NCI-H774 (cell line): ENCODE data around the gene SNTG2.

Experiments
- DNase-seq: peaks from one replicate; lab custom pipeline; 2025; lab: John Stamatoyannopoulos, UW

The SNTG2 gene

DNA sequence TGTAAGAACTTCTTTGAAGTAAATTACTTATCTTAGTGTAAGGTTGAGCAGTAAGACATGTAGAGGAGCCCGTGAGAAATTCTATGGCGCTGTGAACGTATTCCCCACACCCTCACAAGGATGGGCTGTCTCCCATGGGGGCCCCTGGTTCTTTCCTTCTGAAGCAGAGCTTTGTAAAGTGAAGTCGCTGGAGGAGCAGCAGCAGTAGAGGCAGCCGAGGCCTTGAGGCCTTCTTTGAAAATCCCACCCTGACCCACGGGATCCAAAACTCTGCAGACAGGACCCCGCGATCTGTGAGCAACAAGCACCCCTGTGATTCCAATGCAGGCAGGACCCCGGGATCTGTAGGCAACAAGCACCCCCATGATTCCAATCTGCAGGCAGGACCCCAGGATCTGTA lies 23.8 kb upstream of the SNTG2 start:
- no peak for DNase-seq

DNA sequence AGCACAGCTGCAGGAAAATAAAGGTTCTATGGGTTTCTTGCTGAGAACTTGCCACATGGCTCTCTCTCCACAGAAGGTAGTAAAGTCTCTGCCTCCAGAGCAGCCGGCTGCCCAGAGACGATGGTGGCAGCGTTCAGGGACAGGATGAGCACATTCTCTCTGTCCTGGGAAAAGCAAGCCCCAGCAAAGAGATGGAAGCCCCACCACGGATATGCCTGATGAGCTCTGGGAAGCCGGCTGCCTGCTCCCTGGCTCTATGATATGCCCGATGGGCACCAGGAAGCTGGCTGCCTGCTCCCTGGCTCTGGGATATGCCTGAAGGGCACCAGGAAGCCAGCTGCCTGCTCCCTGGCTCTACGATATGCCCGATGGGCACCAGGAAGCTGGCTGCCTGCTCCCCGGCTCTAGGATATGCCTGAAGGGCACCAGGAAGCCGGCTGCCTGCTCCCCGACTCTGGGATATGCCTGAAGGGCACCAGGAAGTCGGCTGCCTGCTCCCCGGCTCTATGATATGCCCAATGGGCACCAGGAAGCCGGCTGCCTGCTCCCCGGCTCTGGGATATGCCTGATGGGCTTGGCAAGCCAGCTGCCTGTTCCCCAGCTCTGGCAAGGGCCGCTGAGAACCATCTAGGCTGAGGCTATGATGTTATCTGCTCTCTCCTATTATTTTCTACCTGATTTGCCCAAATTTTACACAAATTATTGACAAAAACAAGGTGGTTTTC lies 21.5 kb upstream of the SNTG2 start:
- DNase-seq, result no peak

DNA sequence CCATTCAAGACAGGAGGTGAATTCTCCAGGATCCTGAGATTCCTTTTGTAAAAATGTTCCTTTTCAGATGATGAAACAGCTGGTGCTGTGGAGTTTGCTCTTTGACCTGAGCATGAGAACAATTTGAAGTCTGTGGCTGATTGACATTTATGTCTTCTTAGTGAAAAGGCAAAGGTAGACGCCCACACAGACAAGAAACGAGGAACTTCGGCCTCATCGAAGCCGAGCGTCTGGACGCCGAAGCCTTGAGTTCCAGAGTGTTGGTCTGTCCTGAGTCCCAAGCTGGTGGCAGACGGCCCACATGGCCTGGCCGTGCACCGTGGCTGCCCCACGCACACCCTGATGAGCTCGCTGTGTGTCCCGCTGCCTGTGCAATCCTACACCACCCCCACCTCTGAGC lies 20.7 kb upstream of the SNTG2 start:
- no peak for DNase-seq

DNA sequence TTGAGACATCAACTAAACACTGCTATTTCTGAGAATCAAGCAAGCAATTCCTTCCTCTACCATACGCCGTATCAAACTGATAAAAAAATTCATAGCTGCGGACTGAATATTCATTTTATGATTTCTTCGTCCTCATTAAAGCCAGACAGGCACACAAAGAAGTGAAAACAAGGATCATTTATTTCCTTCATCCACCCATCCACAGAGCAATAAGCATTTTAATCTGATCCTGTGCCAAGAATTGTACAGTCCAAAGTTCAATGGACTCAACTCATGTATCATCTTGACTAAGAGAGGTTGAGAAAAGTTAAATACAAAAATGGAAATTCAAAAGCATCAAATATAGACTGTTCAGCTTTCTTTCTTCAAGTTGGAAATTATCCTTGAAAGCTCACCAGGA lies 19.7 kb upstream of the SNTG2 start:
- DNase-seq, result no peak

DNA sequence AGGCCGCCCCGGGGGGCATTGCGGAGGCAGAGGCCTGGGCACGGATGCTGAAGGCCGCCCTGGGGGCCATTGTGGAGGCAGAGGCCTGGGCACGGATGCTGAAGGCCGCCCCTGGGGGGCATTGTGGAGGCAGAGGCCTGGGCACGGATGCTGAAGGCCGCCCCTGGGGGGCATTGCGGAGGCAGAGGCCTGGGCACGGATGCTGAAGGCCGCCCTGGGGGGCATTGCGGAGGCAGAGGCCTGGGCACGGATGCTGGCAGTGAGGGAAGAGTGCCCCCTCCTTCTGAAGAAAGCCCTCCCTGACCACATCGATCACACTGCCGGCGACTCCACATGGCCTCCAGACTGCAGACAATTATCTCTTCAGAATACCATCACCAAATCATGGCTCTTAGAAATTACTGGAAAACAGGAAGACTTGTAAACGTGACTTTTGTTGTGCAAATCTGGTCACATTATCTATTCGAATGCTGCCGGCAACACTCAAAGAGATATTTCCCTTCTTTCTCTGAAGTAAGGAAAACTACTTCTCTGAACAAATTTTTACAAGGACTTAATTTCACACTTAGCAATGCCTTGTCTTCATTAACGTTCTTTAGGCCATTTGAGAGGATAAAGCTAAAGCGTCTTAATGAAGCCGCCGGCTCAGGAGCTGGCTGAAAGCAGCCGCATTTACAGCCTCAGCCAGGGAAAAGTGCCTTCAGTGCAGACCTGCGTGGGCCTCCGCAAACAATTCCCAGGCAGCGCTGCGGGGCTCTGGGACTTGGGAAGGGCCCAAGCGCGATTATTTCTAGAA lies 18.1 kb upstream of the SNTG2 start:
- no peak for DNase-seq

DNA sequence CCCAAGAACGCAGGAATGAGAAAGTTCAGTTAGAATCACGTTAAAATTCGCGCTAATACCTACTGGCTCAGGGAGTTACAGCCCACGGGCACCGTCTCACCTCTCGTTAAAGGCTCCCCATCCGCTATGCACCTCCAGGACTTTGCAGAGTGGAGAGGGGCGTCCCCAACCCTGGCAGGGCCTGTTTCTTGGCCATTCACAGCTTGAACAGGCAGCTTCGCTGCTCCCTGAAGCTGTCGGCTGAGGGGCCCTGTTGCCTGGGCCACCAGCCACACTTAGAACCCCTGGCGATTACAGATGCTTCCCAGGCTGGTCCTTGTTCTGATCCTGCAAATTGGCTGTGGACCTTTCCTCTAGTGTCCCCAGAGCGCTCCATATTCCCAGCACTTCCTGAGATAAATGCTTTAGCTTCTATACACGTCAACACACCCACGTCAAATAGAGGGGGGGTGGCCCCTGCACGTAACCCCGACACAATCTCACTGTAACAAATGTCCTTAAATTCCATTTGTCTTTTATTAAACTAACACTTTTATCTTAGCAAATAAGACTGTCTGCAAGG lies 16.8 kb upstream of the SNTG2 start:
- DNase-seq, result no peak

DNA sequence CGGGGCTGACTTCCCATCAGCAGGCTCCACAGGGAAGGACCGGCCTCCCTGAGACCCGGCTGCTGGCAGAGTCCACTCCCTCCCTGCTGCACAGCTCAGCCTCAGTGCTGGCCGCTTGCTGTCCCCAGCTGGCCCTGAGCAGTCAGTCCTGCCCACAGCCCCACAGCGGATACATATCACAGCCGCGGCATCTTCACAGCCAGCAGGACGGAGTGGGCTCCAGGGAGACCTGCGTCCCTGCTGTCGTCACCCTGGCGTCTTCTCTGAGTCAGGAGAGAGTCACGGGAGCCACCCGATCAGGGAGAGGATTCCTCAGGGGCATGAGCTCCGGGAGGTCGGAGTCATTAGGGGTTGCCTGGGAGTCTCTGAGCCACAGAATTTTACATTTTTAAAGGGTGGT lies 13.1 kb upstream of the SNTG2 start:
- no peak for DNase-seq

DNA sequence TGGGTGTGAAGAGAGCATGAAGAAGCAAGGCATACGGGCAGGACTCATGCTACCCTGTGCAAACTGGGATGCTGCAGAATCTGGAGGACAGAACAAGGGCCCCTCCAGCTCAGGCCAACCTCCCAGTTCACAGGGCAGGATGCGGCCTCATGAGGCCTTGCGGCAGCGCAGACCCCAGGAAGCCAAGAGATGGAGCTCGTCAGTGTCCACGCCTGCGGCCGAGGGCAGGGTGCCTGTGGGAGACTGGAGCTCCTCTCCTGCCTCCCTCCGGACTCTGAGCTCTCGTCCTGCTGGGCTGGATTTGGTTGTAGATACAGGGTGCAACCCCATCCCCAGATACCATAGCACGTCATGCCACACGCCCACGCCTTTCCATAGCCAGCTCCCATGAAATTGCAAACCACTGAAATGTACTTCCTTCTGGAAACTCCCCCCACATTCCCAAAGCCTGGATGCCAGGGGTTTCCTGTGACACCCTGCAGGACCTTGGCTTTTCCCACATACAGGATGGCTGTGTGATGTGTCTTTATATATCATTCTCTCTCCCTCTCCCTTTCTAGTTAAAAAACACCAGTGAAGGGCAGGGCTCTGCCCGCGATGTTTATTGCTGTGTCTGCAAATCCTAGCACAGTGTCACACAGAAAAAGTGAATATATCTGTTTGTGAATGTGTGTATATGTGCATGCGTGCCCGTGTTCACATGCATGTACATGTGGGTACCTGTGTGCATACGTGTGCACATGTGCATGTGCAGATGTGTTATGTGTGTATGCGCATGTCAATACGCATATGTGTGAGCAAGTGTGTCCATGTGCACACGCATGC lies 12.3 kb upstream of the SNTG2 start:
- DNase-seq, result no peak

DNA sequence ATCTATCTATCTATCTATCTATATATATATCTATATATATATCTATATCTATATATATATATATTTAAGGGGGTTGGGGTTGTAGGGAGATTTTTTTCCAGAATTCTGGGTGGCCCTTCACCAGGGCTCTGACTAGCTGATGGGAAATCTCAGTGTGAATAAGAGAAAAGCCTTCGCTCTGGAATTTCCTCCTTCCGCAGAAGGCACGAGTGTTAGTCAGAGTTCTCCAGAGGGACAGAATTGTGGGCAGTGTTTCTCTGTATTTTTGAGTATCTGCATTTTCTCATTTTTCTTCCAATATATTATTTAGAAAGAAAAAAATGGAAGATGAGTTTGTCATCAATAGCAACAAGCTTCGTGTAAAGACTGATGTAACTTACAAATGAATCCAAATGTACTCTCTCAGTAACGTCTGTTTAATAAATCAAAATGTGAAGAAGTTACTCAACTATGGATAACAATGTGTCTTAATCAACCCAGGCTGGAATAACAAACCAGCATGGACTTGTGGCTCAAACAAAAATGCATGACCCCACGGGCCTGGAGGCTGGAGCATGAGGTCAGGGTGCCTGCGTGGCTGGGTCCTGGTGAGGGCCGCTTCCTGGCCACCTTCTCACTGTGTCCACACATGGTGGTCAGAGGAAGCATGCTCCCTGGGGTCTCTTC lies 10.6 kb upstream of the SNTG2 start:
- DNase-seq, result no peak

DNA sequence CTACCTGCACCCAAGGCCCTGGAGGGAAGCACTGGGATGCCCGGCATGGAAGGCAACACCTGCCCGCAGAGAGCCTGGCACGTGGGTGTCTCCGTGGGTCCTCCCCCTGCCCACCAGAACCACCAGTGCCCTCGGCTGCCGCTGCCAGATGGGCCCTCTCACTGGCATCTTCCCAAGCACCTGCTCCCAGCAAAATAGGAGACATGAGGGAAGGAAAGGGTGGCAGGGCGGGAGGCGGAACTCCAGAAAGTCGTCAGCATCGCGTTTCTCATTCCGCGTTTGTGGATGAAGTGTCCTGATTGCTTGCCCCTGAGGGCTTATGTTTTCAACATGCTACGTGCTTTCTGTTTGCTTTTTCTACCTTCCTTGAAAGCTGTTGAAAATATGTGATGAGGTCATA lies 8.8 kb upstream of the SNTG2 start:
- DNase-seq, result no peak

DNA sequence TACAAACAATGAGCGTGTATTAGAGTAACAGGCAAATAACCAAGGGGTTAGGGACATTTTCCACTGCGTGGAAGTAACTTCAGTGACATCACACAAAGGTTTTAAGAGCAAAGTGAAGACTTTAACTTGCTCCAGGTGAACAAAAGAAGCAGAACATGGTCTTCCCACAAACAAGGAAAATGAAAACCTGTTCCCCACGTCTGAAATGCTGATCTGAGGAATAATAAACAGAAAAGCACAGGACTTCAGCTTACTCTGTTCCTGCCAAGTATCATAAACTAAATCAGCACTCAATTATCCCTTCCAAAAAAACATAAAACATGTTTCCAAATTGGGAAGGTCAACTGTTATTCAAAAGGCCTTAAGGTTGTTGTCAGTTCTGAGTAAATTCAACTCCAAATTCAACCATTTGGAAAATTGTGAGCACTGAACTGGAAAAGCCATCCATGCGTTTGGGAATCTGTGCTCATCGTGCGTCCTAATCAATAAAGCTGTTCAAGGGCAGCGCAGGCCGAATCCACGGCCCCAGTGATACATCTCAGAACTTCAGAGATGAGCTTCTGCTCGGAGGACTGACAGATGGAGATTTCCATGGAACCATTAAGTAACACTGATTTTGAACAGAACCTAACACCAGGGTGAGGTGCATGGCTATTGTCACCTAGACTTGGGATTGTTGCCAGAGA lies 7.7 kb upstream of the SNTG2 start:
- DNase-seq, result no peak

DNA sequence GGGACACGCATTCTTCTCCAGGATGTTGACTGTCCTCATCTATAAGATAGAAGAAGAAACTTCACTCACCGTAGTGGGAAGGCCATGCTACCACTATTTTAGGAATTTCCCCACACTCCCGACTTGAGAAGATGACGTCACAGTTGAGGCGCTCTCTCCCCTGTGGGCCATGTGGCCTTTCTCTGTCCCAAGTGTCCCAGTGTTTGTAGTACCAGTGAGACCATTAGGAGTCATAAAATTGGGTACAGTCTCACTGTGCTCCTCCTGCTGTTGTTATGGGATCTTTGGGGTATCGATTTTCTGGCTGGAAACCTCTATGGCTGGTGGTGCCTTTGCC lies 7.2 kb upstream of the SNTG2 start:
- DNase-seq, result no peak

DNA sequence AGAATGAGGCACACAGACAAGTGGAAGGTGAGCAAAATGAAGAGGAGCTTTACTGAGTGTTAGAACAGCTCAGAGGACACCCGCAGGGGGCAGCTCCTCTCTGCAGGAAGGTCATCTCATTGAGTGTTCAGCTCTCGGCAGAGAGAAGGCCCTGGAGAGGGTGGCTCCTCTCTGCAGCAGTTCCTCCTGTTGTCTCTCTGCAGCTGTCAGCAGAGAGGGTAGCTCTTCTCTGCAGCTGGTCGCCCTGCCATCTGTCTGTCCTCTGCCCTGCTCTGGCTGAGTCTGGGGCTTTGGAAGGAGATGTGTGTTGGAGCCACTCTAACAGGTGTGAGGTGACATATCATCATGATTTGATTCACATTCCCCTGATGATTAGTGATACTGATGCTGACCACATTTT lies 6.8 kb upstream of the SNTG2 start:
- no peak for DNase-seq

DNA sequence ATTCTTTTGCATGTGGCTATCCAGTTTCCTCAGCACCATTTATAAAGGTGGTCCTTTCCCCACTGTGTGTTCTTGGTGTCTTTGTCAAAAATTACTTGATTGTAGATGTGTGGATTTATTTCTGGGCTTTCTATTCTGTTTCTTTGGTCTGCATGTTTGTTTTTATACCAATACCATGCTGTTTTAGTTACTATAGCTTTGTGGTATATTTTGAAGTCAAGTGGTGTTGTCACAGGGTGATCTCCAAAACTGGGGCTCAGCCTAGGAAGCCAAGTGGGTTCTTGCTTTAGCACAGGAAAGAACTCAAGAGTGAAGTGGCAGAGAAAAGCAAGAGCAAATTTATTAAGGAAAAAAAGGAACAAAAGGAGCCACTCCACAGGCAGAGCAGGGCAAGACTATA lies 6.0 kb upstream of the SNTG2 start:
- no peak for DNase-seq

DNA sequence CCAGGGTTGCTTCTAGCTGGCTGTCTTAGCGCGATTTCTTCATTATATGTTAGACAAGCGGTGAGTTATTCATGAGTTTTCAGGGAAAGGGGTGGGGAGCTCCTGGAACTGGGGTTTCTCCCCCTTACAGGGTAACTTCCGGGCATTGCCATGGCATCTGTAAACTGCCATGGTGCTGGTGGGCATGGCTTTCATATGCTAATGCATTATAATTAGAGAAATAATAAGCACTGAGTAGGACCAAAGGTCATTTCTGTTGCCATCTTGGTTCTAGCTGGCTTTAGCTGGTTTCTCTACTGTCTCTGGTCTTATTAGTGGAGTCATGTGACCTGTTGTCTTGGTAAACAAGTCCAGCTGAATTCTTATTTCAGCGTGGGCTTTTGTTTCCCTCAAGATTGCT lies 5.5 kb upstream of the SNTG2 start:
- no peak for DNase-seq

DNA sequence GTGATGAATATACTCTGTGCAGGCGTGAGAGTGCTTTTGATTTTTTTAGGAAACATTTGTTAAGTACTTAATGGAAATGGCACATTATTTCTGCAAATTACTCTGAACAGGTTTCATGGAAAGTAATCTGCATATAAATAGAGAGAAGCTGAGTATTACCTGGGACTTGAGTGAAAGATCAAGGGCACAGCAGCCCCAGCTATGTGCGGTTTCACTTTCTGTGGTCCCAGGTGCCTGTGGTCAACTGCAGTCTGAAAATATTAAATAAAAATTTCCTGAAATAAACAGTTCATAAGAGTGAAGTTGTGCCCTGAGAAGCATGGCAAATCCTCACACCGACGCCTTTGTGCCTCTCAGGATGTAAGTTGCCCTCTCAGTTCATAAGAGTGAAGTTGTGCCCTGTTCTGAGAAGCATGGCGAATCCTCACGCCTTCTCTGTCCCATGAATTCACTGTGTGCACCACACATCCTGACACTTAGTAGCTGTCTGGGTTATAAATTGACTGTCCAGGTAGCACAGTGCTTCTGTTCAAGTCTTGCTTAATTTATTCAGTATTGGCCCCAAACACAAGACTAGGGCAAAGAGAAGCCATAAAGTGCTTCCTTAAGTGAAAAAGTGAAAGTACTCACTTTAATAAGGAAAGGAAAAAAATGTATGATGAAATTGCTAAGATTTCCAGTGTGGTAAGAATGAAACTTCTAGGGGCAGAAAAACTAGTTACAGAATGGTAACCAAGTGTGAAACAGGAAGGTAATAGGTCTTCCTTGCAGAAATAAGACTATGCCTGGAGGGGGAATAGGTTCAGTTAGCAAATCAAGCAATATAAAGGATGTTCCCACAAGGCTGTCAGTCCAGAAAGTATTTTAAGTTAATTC lies 4.3 kb upstream of the SNTG2 start:
- no peak for DNase-seq

DNA sequence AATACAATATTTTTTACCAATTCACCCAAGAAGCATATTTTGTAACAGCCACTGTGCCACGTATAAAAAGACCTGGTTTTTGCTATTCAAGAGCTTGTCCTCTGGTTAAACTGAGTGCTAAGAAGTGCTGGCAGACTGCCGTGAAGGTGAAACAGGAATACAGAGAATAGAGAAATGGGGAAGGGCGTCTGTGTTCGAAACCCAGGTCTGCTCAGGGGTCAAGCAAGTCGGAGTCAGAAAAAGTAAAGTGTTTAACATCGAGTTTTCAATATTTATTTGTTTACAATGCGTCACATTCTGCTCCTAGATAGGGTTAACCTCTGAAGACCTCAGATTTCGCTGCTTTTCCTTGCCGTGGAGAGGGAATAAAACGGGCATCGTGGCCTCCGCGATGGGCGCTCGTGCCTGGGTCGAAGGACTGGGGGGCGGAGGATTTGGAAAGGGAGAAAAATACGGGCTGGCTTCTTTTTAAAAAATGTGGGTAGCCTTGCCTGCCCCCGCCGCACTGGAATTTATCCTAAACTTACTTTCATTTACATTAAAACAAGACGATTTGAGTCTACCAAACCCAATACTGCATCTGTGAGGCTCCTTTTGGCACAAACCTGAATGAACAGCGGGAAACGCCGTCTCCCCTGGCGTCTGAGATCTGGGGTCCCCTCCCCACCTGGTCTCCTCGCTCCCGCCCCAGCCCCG lies 1.1 kb upstream of the SNTG2 start:
- no peak for DNase-seq

DNA sequence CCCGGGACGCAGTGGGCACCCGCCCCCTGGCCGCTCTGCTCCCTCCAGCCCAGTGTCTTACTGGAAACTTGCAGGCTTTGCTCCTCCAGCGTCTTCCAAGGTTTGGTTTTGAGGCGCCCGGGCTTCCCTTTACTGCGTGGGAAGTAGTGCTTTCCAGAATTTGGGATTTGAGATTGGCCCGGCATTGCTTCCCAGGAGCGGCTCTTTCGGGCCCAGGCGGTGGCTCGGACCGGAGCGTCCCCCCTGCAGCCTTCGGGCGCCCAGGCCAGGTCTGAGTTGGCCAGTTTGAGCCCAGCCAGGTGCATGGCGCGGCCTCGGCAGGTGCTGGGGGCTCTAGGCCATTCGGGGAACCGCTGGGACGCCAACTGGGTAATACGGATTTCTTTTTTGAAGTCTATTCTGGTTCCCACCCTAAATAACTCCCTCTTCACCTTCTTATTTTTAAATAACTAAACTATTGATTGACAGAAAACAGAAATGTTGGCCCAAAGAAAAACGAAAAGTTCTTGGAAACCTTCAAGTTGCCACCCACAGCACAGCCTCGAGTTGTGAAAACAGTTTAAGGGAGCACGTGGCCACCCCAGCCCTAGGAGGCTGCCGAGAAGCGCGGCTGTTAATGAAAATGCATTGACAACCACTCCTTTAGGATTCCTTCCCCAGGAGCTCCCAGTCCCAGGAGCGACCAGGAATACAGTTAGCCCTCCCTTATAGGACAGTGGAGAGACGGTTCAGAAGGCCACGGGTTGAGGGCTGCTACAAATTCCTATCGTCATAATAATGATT lies 766 bp downstream of the SNTG2 start:
- no peak for DNase-seq

DNA sequence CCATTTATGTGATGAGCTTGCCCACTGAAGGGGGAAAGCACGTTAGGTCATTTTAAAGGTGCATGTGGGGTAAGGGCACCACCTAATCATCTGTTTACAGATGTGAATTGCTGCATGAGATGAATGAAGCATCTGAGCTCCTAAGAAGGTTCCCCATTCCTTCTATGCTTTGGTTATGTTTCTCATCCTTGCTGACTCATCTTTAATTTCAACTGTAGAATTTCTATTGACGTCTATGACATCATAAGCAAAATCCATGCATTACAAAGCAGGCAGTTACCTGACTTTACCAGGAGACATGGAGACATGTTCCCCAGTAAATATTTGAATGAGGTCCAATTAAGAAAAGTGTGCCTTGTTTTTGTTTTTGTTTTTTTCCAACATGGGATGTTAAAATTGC lies 2.8 kb downstream of the SNTG2 start:
- no peak for DNase-seq
